HG02973 (cell line): ENCODE measurements around the gene SPTBN1.

Experiments
- ATAC-seq: cut with Tn5 transposase; IDR thresholded peaks from one replicate; pipeline ENCODE4 v1.9.1; 2021; ENCODE audit warnings: moderate library complexity; ENCODE audit not compliant: unreplicated experiment

SPTBN1 gene

GRCh38 chr2:54666634-54667265 is 210.6 kb downstream of the SPTBN1 start:
- ATAC-seq = no peak

- ATAC-seq = no peak
Measured at GRCh38 chr2:54667266-54667639, 211.1 kb downstream of the SPTBN1 start.

GRCh38 chr2:54667726-54668650 is 211.9 kb downstream of the SPTBN1 start:
- ATAC-seq = no peak

- ATAC-seq = no peak
Measured at GRCh38 chr2:54668711-54669110, 212.6 kb downstream of the SPTBN1 start.

GRCh38 chr2:54669677-54670484 is 213.8 kb downstream of the SPTBN1 start:
- no peak for ATAC-seq

GRCh38 chr2:54670485-54671009 is 214.4 kb downstream of the SPTBN1 start:
- ATAC-seq = no peak

- no peak for ATAC-seq
Measured at GRCh38 chr2:54671010-54671409, 214.9 kb downstream of the SPTBN1 start.

GRCh38 chr2:54671875-54672589 is 215.9 kb downstream of the SPTBN1 start:
- ATAC-seq = no peak

- peak; percentile 57 for ATAC-seq
Measured at GRCh38 chr2:54672590-54673456, 216.7 kb downstream of the SPTBN1 start.

- ATAC-seq = peak; percentile 37
Measured at GRCh38 chr2:54673501-54673998, 217.4 kb downstream of the SPTBN1 start.

GRCh38 chr2:54675281-54675680 is 219.2 kb downstream of the SPTBN1 start:
- ATAC-seq = no peak

- ATAC-seq = no peak
Measured at GRCh38 chr2:54675738-54676137, 219.6 kb downstream of the SPTBN1 start.

- no peak for ATAC-seq
Measured at GRCh38 chr2:54676656-54677055, 220.5 kb downstream of the SPTBN1 start.

GRCh38 chr2:54677476-54678265 is 221.5 kb downstream of the SPTBN1 start:
- ATAC-seq = no peak

- no peak for ATAC-seq
Measured at GRCh38 chr2:54678719-54679118, 222.6 kb downstream of the SPTBN1 start.

GRCh38 chr2:54680397-54681041 is 224.4 kb downstream of the SPTBN1 start:
- peak; percentile 62 for ATAC-seq

- no peak for ATAC-seq
Measured at GRCh38 chr2:54681416-54681815, 225.3 kb downstream of the SPTBN1 start.

- ATAC-seq = no peak
Measured at GRCh38 chr2:54683596-54683995, 227.5 kb downstream of the SPTBN1 start.
